ENCODE measurements around the gene ASTL.

Gene ASTL

GRCh38 chr2:96138179-96139145 lies at the start of gene ASTL:
Gene ASTL (minus strand): TSS chr2:96138502. CDS start chr2:96138436, 66 bp downstream.
- Histone ChIP-seq H3K36me3 (ENCODE audit: insufficient read depth, low read length) (no peaks in the 10 kb centered on the region), H3K9me3 (ENCODE audit: control insufficient read depth, insufficient read depth, low read length) (no peaks in the 10 kb centered on the region), H3K9ac (ENCODE audit: low read depth, low read length) (no peak within 1 kb of the TSS; the same call in 1 of the 2 replicates), H3K4me1 (ENCODE audit: insufficient read depth, low read length) (0 out of 2 replicates have a peak, but pooled peaks cover 3% of the 10 kb centered on the region)

GRCh38 chr2:96186562-96186961 lies 48.3 kb upstream of the ASTL start:
- Histone ChIP-seq H3K9ac (ENCODE audit: low read depth, low read length) (no peak overlapping the region), H3K36me3 (ENCODE audit: insufficient read depth, low read length) (peaks cover 33% of the 10 kb centered on the region), H3K4me1 (ENCODE audit: insufficient read depth, low read length) (no peaks in the 10 kb centered on the region), H3K9me3 (ENCODE audit: control insufficient read depth, insufficient read depth, low read length) (no peaks in the 10 kb centered on the region)

- Histone ChIP-seq H3K36me3 (ENCODE audit: insufficient read depth, low read length) (peaks cover 28% of the 10 kb centered on the region), H3K9me3 (ENCODE audit: control insufficient read depth, insufficient read depth, low read length) (no peaks in the 10 kb centered on the region), H3K9ac (ENCODE audit: low read depth, low read length) (no peak overlapping the region), H3K4me1 (ENCODE audit: insufficient read depth, low read length) (no peaks in the 10 kb centered on the region)
These were observed 47.2 kb upstream of the ASTL start for GRCh38 chr2:96185516-96185915.

- Histone ChIP-seq H3K9ac (ENCODE audit: low read depth, low read length) (no peak overlapping the region), H3K36me3 (ENCODE audit: insufficient read depth, low read length) (peaks cover 28% of the 10 kb centered on the region), H3K4me1 (ENCODE audit: insufficient read depth, low read length) (no peaks in the 10 kb centered on the region), H3K9me3 (ENCODE audit: control insufficient read depth, insufficient read depth, low read length) (no peaks in the 10 kb centered on the region)
These were observed 46.7 kb upstream of the ASTL start for GRCh38 chr2:96184989-96185388.

- no peaks in the 10 kb centered on the region for H3K9me3 ChIP-seq (ENCODE audit: control insufficient read depth, insufficient read depth, low read length)
- no peak overlapping the region for H3K9ac ChIP-seq (ENCODE audit: low read depth, low read length)
- peaks cover 27% of the 10 kb centered on the region for H3K36me3 ChIP-seq (ENCODE audit: insufficient read depth, low read length)
- no peaks in the 10 kb centered on the region for H3K4me1 ChIP-seq (ENCODE audit: insufficient read depth, low read length)
These were observed 45.9 kb upstream of the ASTL start for GRCh38 chr2:96184188-96184587.

- Histone ChIP-seq H3K4me1 (ENCODE audit: insufficient read depth, low read length) (no peaks in the 10 kb centered on the region), H3K9ac (ENCODE audit: low read depth, low read length) (no peak overlapping the region), H3K9me3 (ENCODE audit: control insufficient read depth, insufficient read depth, low read length) (no peaks in the 10 kb centered on the region), H3K36me3 (ENCODE audit: insufficient read depth, low read length) (peaks cover 17% of the 10 kb centered on the region)
These were observed 43.2 kb upstream of the ASTL start for GRCh38 chr2:96181529-96181928.

GRCh38 chr2:96180521-96180920 lies 42.2 kb upstream of the ASTL start:
- Histone ChIP-seq H3K36me3 (ENCODE audit: insufficient read depth, low read length) (peaks cover 7% of the 10 kb centered on the region), H3K9me3 (ENCODE audit: control insufficient read depth, insufficient read depth, low read length) (no peaks in the 10 kb centered on the region)

GRCh38 chr2:96180002-96180401 lies 41.7 kb upstream of the ASTL start:
- Histone ChIP-seq H3K36me3 (ENCODE audit: insufficient read depth, low read length) (peaks cover 2% of the 10 kb centered on the region; the same call in 1 of the 2 replicates), H3K9ac (ENCODE audit: low read depth, low read length) (no peak overlapping the region), H3K9me3 (ENCODE audit: control insufficient read depth, insufficient read depth, low read length) (no peaks in the 10 kb centered on the region), H3K4me1 (ENCODE audit: insufficient read depth, low read length) (no peaks in the 10 kb centered on the region)

More at GRCh38 chr2:96180521-96180920, 42.2 kb upstream of the ASTL start:
- Histone ChIP-seq H3K9ac (ENCODE audit: low read depth, low read length) (no peak overlapping the region), H3K4me1 (ENCODE audit: insufficient read depth, low read length) (no peaks in the 10 kb centered on the region)

GRCh38 chr2:96176661-96177060 lies 38.4 kb upstream of the ASTL start:
- no peaks in the 10 kb centered on the region for H3K36me3 ChIP-seq (ENCODE audit: insufficient read depth, low read length)
- no peaks in the 10 kb centered on the region for H3K9me3 ChIP-seq (ENCODE audit: control insufficient read depth, insufficient read depth, low read length)
- no peak overlapping the region for H3K9ac ChIP-seq (ENCODE audit: low read depth, low read length)
- no peaks in the 10 kb centered on the region for H3K4me1 ChIP-seq (ENCODE audit: insufficient read depth, low read length)

GRCh38 chr2:96175951-96176350 lies 37.6 kb upstream of the ASTL start:
- H3K36me3 ChIP-seq (ENCODE audit: insufficient read depth, low read length): no peaks in the 10 kb centered on the region
- H3K9ac ChIP-seq (ENCODE audit: low read depth, low read length): no peak overlapping the region
- no peaks in the 10 kb centered on the region for H3K9me3 ChIP-seq (ENCODE audit: control insufficient read depth, insufficient read depth, low read length)
- no peaks in the 10 kb centered on the region for H3K4me1 ChIP-seq (ENCODE audit: insufficient read depth, low read length)

GRCh38 chr2:96174251-96175144 lies 36.2 kb upstream of the ASTL start:
- Histone ChIP-seq H3K36me3 (ENCODE audit: insufficient read depth, low read length) (no peaks in the 10 kb centered on the region), H3K4me1 (ENCODE audit: insufficient read depth, low read length) (no peaks in the 10 kb centered on the region), H3K9ac (ENCODE audit: low read depth, low read length) (no peak overlapping the region)

GRCh38 chr2:96171831-96172230 lies 33.5 kb upstream of the ASTL start:
- Histone ChIP-seq H3K4me1 (ENCODE audit: insufficient read depth, low read length) (no peaks in the 10 kb centered on the region), H3K36me3 (ENCODE audit: insufficient read depth, low read length) (no peaks in the 10 kb centered on the region), H3K9me3 (ENCODE audit: control insufficient read depth, insufficient read depth, low read length) (peaks cover 4% of the 10 kb centered on the region), H3K9ac (ENCODE audit: low read depth, low read length) (no peak overlapping the region)

More at GRCh38 chr2:96174251-96175144, 36.2 kb upstream of the ASTL start:
- peaks cover 4% of the 10 kb centered on the region for H3K9me3 ChIP-seq (ENCODE audit: control insufficient read depth, insufficient read depth, low read length)

- H3K9me3 ChIP-seq (ENCODE audit: control insufficient read depth, insufficient read depth, low read length): peaks cover 4% of the 10 kb centered on the region
- no peak overlapping the region for H3K9ac ChIP-seq (ENCODE audit: low read depth, low read length)
- no peaks in the 10 kb centered on the region for H3K36me3 ChIP-seq (ENCODE audit: insufficient read depth, low read length)
- H3K4me1 ChIP-seq (ENCODE audit: insufficient read depth, low read length): no peaks in the 10 kb centered on the region
These were observed 32.3 kb upstream of the ASTL start for GRCh38 chr2:96170626-96171025.

- no peaks in the 10 kb centered on the region for H3K36me3 ChIP-seq (ENCODE audit: insufficient read depth, low read length)
- H3K9ac ChIP-seq (ENCODE audit: low read depth, low read length): no peak overlapping the region
These were observed 31.7 kb upstream of the ASTL start for GRCh38 chr2:96169868-96170507.

More at GRCh38 chr2:96169868-96170507, 31.7 kb upstream of the ASTL start:
- H3K9me3 ChIP-seq (ENCODE audit: control insufficient read depth, insufficient read depth, low read length): peaks cover 4% of the 10 kb centered on the region
- H3K4me1 ChIP-seq (ENCODE audit: insufficient read depth, low read length): no peaks in the 10 kb centered on the region
